Activated T-cell treated with anti-CD3 and anti-CD28 coated beads, Interleukin-2, amount 50 U/mL, for 24 hours (primary cell): ENCODE measurements around the gene HGS.

Source experiments
- DNase-seq: peaks from one replicate; pipeline ENCODE4 v3.0.0-alpha.2; 2020
- H3K27ac Mint-ChIP-seq: 2 replicates; pipeline ENCODE4 v1.8.0; 2020; ENCODE audit warnings: mild to moderate bottlenecking, mixed read lengths
- H3K27me3 Mint-ChIP-seq: 2 replicates; pipeline ENCODE4 v1.8.0; 2020; ENCODE audit warnings: mixed read lengths
- H3K36me3 Mint-ChIP-seq: 2 replicates; pipeline ENCODE4 v1.8.0; 2020; ENCODE audit warnings: low read depth, mixed read lengths
- H3K4me1 Mint-ChIP-seq: 2 replicates; pipeline ENCODE4 v1.8.0; 2020; ENCODE audit warnings: low read depth, mixed read lengths
- H3K4me3 Mint-ChIP-seq: 2 replicates; pipeline ENCODE4 v1.8.0; 2020; ENCODE audit warnings: mild to moderate bottlenecking, moderate library complexity, mixed read lengths
- H3K9me3 Mint-ChIP-seq: 2 replicates; pipeline ENCODE4 v1.8.0; 2020; ENCODE audit warnings: mixed read lengths

The HGS gene

GRCh38 chr17:81648707-81649085 lies 35.1 kb upstream of the HGS start:
- Mint-ChIP-seq H3K27me3 (peaks cover 47% of the 10 kb centered on the region), H3K27ac (no peak overlapping the region), H3K4me1 (peaks cover 7% of the 10 kb centered on the region), H3K4me3 (no peak overlapping the region), H3K9me3 (no peaks in the 10 kb centered on the region), H3K36me3 (no peaks in the 10 kb centered on the region)
- DNase-seq = no peak

GRCh38 chr17:81650951-81651350 lies 32.9 kb upstream of the HGS start:
- H3K27me3 Mint-ChIP-seq = peaks cover 53% of the 10 kb centered on the region
- no peak overlapping the region for H3K27ac Mint-ChIP-seq
- H3K36me3 Mint-ChIP-seq = no peaks in the 10 kb centered on the region

GRCh38 chr17:81651692-81652091 lies 32.1 kb upstream of the HGS start:
- no peaks in the 10 kb centered on the region for H3K36me3 Mint-ChIP-seq
- DNase-seq = no peak
- H3K4me3 Mint-ChIP-seq = no peak overlapping the region
- no peaks in the 10 kb centered on the region for H3K9me3 Mint-ChIP-seq
- H3K27ac Mint-ChIP-seq = no peak overlapping the region
- peaks cover 12% of the 10 kb centered on the region for H3K4me1 Mint-ChIP-seq
- peaks cover 51% of the 10 kb centered on the region for H3K27me3 Mint-ChIP-seq

More at GRCh38 chr17:81650951-81651350, 32.9 kb upstream of the HGS start:
- no peak for DNase-seq
- Mint-ChIP-seq H3K4me3 (no peak overlapping the region), H3K4me1 (peaks cover 11% of the 10 kb centered on the region), H3K9me3 (no peaks in the 10 kb centered on the region)

DNA sequence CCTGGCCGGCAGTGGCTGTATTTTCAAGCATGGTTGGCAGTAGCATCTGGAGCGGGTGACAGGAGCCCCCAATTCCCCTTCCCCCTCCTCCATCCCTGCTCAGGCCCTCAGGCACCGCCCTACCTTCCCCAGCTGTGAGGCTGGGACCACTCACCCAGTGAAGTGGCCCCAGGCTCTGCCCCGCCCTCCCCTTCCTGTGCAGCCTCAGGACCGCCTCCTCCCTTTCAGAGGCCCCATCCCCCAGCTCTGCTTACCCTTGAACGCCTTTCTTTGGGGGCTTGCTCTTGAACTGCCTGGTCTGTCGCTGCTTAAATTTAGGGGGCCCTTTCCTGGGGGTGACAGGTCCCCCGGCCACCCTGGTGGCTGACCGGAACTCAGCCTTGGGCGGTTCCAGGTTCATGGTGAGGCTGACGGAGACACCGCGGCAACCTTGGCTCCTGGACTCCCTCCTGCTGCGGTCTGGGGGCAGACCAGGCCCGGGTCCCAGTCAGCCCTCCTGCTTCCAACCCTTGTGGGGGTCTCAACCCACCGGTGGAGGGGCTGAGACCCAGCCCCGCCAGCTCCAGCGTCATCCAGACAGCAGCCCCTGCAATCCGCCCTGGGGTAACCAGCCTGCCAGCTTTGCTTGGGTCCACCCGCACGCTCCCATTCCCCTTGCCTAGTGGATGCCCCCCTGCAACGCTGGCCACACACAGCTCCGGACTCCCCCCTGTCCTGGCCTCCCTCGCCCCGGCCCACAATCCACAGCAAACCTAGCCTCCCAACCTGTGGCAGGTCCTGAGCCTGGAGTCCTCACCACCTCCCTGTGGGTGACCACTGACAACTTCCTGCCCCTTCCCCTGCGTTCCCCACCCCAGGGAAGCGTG lies 30.7 kb upstream of the HGS start:
- Mint-ChIP-seq H3K9me3 (no peaks in the 10 kb centered on the region), H3K27ac (peak overlapping the region; percentile 75), H3K36me3 (no peaks in the 10 kb centered on the region), H3K4me1 (peaks cover 19% of the 10 kb centered on the region), H3K4me3 (peak overlapping the region; percentile 61), H3K27me3 (peaks cover 40% of the 10 kb centered on the region)
- no peak for DNase-seq

DNA sequence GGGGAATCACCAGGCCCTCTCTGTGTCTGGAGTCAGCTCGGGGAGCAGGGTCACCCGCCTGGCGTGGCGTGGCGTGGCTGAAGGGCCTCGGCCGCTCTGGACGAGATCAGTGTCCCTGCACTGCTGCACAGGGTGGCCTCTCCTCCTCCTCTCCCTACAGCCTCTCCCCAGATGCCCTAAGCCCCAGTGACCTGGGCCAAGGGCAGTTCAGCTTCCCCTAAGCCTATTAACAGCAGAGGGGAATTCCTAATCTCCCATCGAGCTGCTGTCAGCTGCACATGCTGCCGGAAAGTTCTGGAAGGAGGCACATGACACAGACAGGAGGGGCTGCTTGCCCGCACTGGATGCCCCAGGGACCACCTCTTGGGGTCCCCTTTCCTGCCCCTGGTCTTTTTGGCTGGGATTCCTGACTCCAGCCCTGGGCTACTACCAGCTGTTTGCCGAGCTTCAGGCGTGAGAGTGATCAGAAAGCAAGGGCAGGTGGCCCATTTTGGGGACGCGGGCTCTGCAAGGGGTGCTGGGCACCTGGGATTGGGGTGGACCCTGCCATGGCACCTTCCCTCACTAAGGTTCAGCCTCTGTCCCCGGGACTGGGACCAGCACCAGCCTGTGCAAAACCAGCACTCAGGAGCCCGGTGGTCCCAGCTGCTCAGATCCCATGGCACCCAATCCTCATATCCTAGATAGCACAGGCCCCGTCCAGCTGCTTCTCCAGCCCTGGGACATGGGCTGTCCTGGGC lies 28.3 kb upstream of the HGS start:
- Mint-ChIP-seq H3K27ac (no peak overlapping the region), H3K36me3 (no peaks in the 10 kb centered on the region), H3K4me3 (no peak overlapping the region), H3K9me3 (no peaks in the 10 kb centered on the region), H3K4me1 (peaks cover 19% of the 10 kb centered on the region), H3K27me3 (peaks cover 22% of the 10 kb centered on the region)
- DNase-seq = no peak

DNA sequence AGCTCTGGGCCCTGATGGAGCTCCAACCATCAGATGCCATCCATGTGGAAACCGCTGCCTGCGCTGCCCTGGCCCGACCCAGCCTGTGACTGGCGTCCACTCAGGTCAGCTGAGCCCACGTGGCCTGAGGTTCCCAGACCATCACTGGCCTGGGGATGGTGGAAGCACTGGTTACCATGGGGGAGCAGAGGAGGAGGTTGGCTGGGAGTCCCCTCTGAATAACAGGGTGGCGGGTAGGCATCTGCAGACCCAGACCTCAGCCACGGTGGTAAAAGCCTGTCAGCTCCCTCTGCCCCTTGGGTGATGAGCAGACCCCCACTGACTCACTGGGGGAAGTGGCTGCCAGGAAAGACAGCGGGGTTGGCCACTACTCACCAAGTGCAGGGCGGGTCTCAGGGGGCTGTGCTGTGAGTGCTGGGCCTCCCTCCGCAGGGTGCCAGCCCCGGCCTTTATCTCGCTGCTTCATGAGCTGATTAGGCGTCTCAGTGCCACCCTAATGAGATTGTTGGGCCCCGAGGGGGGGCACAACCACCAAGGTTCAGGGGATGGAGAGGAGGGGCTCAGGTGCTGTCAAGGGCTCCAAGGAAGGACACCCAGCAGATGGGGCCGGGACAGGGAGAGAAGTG lies 27.6 kb upstream of the HGS start, which contains the start of gene PDE6G:
PDE6G (minus strand) TSS at position 425 of the 626 bp plus-strand sequence. CDS start 3,237 bp downstream, outside the sequence.
- no peak for DNase-seq
- H3K9me3 Mint-ChIP-seq = no peaks in the 10 kb centered on the region
- H3K36me3 Mint-ChIP-seq = no peaks in the 10 kb centered on the region
- no peak within 1 kb of the TSS for H3K4me3 Mint-ChIP-seq
- peaks cover 17% of the 10 kb centered on the region for H3K27me3 Mint-ChIP-seq
- H3K4me1 Mint-ChIP-seq = peaks cover 19% of the 10 kb centered on the region
- H3K27ac Mint-ChIP-seq = no peak within 1 kb of the TSS

DNA sequence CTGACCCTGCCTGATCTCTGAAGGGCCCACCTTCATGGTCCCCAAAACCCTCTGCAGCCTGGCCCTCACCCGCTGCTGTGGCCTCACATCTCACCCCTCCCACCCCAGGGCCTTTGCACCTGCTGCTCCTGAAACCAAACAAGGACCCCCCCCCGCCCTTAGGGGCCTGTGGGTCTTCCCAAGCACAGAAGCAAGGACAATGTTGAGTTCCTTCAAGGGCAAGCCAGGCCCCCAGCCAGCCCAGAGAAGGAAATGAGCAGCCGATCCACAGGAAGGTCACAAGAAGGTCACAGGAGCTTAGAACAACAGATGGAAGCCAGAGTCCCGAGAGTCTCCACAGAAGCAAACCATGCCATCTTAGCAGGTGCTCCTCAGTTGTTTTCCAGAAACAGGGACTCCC lies 27.0 kb upstream of the HGS start:
- Mint-ChIP-seq H3K9me3 (no peaks in the 10 kb centered on the region), H3K27ac (no peak overlapping the region), H3K4me3 (no peak overlapping the region), H3K27me3 (peaks cover 14% of the 10 kb centered on the region), H3K4me1 (peaks cover 19% of the 10 kb centered on the region), H3K36me3 (no peaks in the 10 kb centered on the region)
- DNase-seq = no peak

DNA sequence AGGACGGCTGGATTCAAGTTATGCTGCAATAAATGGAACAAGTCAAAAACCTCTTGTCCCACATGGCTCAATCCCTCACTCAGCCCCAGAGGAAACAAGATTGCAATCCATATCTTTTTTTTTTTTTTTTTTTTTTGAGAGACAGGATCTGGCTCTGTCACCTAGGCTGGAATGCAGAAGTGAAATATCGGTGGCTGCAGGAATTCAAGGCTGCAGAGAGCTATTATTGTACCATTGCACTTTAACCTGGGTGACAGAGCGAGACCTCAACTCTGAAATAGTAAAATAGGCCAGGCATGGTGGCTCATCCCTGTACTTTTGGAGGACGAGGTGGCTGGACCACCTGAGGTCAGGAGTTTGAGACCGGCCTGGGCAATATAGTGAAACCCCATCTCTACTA lies 24.8 kb upstream of the HGS start:
- no peak for DNase-seq
- Mint-ChIP-seq H3K27ac (no peak overlapping the region), H3K4me3 (no peak overlapping the region), H3K9me3 (no peaks in the 10 kb centered on the region), H3K4me1 (peaks cover 27% of the 10 kb centered on the region), H3K27me3 (peaks cover 3% of the 10 kb centered on the region), H3K36me3 (peaks cover under 1% of the 10 kb centered on the region)

GRCh38 chr17:81660441-81660840 lies 23.4 kb upstream of the HGS start:
- Mint-ChIP-seq H3K4me3 (no peak overlapping the region), H3K36me3 (peaks cover 15% of the 10 kb centered on the region), H3K27me3 (no peaks in the 10 kb centered on the region), H3K9me3 (no peaks in the 10 kb centered on the region), H3K27ac (peak overlapping the region; percentile 47), H3K4me1 (peaks cover 40% of the 10 kb centered on the region)
- no peak for DNase-seq

DNA sequence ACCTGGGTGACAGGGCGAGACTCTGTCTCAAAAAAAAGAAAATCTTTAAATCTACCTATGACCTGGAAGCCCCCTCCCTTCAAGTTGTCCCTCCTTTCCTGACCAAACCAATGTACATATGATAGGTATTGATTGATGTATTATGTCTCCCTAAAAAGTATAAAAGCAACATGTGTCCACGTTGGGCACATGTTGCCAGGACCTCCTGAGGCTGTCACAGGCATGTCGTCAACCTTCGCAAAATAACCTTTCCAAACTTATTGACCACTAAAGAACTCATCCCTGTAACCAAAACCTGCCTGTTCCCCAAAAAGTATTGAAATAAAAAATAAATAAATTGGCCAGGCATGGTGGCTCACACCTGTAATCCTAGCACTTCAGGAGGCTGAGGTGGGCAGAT lies 21.8 kb upstream of the HGS start:
- DNase-seq = no peak
- Mint-ChIP-seq H3K4me3 (no peak overlapping the region), H3K27me3 (no peaks in the 10 kb centered on the region), H3K9me3 (no peaks in the 10 kb centered on the region), H3K27ac (peak overlapping the region; percentile 99), H3K36me3 (peaks cover 27% of the 10 kb centered on the region), H3K4me1 (peaks cover 43% of the 10 kb centered on the region)

DNA sequence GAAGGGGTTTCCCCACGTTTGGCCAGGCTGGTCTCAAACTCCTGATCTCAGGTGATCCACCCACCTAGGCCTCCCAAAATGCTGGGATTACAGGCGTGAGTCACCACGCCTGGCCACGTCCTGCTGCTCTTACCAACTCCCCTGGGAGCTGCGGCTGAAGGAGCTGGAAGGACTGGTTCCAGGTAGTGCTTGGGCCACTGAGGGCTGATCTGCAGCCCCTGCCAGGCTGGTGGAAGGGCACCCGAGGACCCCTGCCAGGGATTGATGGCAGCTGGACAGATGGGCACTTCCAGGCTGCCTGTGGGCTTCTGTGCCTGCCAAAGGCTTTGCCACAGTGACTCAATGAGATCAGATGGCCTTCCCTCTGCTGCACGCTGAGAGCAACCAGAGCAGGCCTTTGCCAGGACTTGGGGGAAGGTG lies 19.8 kb upstream of the HGS start:
- H3K36me3 Mint-ChIP-seq = peaks cover 47% of the 10 kb centered on the region
- peak overlapping the region; percentile 99 for H3K27ac Mint-ChIP-seq
- H3K27me3 Mint-ChIP-seq = no peaks in the 10 kb centered on the region
- peak overlapping the region; percentile 95 for H3K4me3 Mint-ChIP-seq
- H3K4me1 Mint-ChIP-seq = peaks cover 54% of the 10 kb centered on the region
- DNase-seq = peak; percentile 43
- no peaks in the 10 kb centered on the region for H3K9me3 Mint-ChIP-seq

- Mint-ChIP-seq H3K36me3 (peaks cover 61% of the 10 kb centered on the region), H3K9me3 (no peaks in the 10 kb centered on the region), H3K4me1 (peaks cover 60% of the 10 kb centered on the region), H3K4me3 (peak overlapping the region; percentile 95), H3K27me3 (no peaks in the 10 kb centered on the region), H3K27ac (peak overlapping the region; percentile 99)
- peak; percentile 82 for DNase-seq
Measured at GRCh38 chr17:81665205-81666091, 18.4 kb upstream of the HGS start.

DNA sequence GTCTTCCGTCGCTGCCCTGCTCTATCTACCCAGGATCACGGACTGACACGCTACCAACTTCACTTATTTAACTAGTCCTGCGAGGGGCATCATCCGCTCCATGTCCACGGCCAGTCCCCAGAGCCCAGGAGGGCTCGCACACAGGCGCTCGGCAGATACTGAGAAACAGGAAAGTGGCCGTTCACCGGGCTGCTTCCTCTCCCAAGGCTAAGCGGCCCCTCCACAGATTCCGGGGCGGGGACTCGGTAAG lies 17.8 kb upstream of the HGS start:
- Mint-ChIP-seq H3K27me3 (no peaks in the 10 kb centered on the region), H3K36me3 (peaks cover 67% of the 10 kb centered on the region), H3K9me3 (no peaks in the 10 kb centered on the region), H3K4me1 (peaks cover 60% of the 10 kb centered on the region), H3K27ac (peak overlapping the region; percentile 99), H3K4me3 (peak overlapping the region; percentile 95)
- DNase-seq = no peak
